ENCODE results near the gene TRIM44.
A peak's percentile ranks its signal among the peaks of the same experiment; 100 is the strongest.

The TRIM44 gene

GRCh38 chr11:35618497-35619115 lies 44.0 kb upstream of the TRIM44 start:
- no peak for DNase-seq (ENCODE audit: low read depth, low spot score)
- TF ChIP-seq CTCF (IDR thresholded peaks at IDR 0.05; ENCODE audit: low read depth, low read length): no peak
- H3K4me3 ChIP-seq (ENCODE audit: low read depth, low read length): peak overlapping the region; percentile 71
- in situ Hi-C loops (cut with HindIII; ENCODE audit: low sequenced_read_pairs): no loop called here

GRCh38 chr11:35619116-35619854 lies 43.3 kb upstream of the TRIM44 start:
- peak overlapping the region; percentile 71 for H3K4me3 ChIP-seq (ENCODE audit: low read depth, low read length)
- in situ Hi-C loops (cut with HindIII; ENCODE audit: low sequenced_read_pairs): no loop called here
- TF ChIP-seq CTCF (IDR thresholded peaks at IDR 0.05; ENCODE audit: low read depth, low read length): no peak
- peak; percentile 64 for DNase-seq (ENCODE audit: low read depth, low spot score)

- DNase-seq (ENCODE audit: low read depth, low spot score): peak; percentile 46
- peak overlapping the region; percentile 71 for H3K4me3 ChIP-seq (ENCODE audit: low read depth, low read length)
- peak; percentile 3 for TF ChIP-seq CTCF (IDR thresholded peaks at IDR 0.05; ENCODE audit: low read depth, low read length)
- in situ Hi-C loops (cut with HindIII; ENCODE audit: low sequenced_read_pairs): no loop called here
Measured at GRCh38 chr11:35619855-35620640, 42.5 kb upstream of the TRIM44 start.

GRCh38 chr11:35620795-35621194 lies 41.8 kb upstream of the TRIM44 start:
- H3K4me3 ChIP-seq (ENCODE audit: low read depth, low read length): peak overlapping the region; percentile 71
- no peak for DNase-seq (ENCODE audit: low read depth, low spot score)
- no peak for TF ChIP-seq CTCF (IDR thresholded peaks at IDR 0.05; ENCODE audit: low read depth, low read length)
- in situ Hi-C loops (cut with HindIII; ENCODE audit: low sequenced_read_pairs): no loop called here

- peak; percentile 25 for DNase-seq (ENCODE audit: low read depth, low spot score)
- in situ Hi-C loops (cut with HindIII; ENCODE audit: low sequenced_read_pairs): no loop called here
- TF ChIP-seq CTCF (IDR thresholded peaks at IDR 0.05; ENCODE audit: low read depth, low read length): no peak
- H3K4me3 ChIP-seq (ENCODE audit: low read depth, low read length): no peak overlapping the region
Measured at GRCh38 chr11:35621620-35622019, 41.0 kb upstream of the TRIM44 start.

GRCh38 chr11:35622070-35622469 lies 40.5 kb upstream of the TRIM44 start:
- in situ Hi-C loops (cut with HindIII; ENCODE audit: low sequenced_read_pairs): no loop called here
- no peak for TF ChIP-seq CTCF (IDR thresholded peaks at IDR 0.05; ENCODE audit: low read depth, low read length)
- DNase-seq (ENCODE audit: low read depth, low spot score): peak; percentile 81
- H3K4me3 ChIP-seq (ENCODE audit: low read depth, low read length): no peak overlapping the region
